Right cardiac atrium (tissue), 5 donors: ENCODE data around the gene CFAP157. TPM values are rescaled to one million over a fixed set of nuclear protein-coding genes. Genes with fewer than 3 reads are reported as not detected.
A peak's percentile ranks its signal among the peaks of the same experiment; 100 is the strongest.

Experiments
- ATAC-seq, 2 donors: fragments of 200-7000 bp; cut with Tn5 transposase; one replicate each; pipeline versions ENCODE4 v1.8.0 to v1.9.1; 2020; ENCODE audit warnings: moderate library complexity in 2 of 2, mild to moderate bottlenecking in 1 of 2
- DNase-seq, 3 donors: peaks; one replicate each; pipeline ENCODE4 v3.0.0-alpha.2; 2020
- H3K27ac ChIP-seq: one replicate; pipeline ENCODE4 v1.5.1; 2013; ENCODE audit warnings: mild to moderate bottlenecking, low read length, control low read depth, moderate library complexity
- H3K27me3 ChIP-seq: one replicate; pipeline ENCODE4 v1.6.1; 2013; ENCODE audit not compliant: control insufficient read depth, insufficient read depth
- H3K4me1 ChIP-seq: one replicate; pipeline ENCODE4 v1.6.1; 2013; ENCODE audit warnings: low read length; ENCODE audit not compliant: control insufficient read depth, insufficient read depth
- H3K4me3 ChIP-seq: one replicate; pipeline ENCODE4 v1.5.1; 2013; ENCODE audit warnings: low read length, control low read depth
- H3K9me3 ChIP-seq: one replicate; pipeline ENCODE4 v1.6.1; 2013; ENCODE audit warnings: low read length; ENCODE audit not compliant: control insufficient read depth
- WGBS: extraction: QIAGEN DNeasy Blood & Tissue Kit; methylation state at CpG from one replicate; pipeline ENCODE4 v1.1.7; 2013; 5-methylcytosine and 5-hydroxymethylcytosine counted together
- intact Hi-C, 4 donors: fragments of 100-400 bp; cut with DNase I; formaldehyde crosslinking; loops; one replicate each; pipeline versions ENCODE4 v1.11.0 to v1.14.0; 2022 to 2023
- polyA plus RNA-seq: library from polyadenylated mRNA; stranded (reverse); fragments of 200-250 nt; gene quantifications from one replicate; pipeline ENCODE4 v1.2.3, GENCODE V29; 2013
- total RNA-seq, 4 donors: library from RNA; stranded (reverse); fragmentation: NEBNext Ultra II Directional; extraction: Animal tissue kit (Norgen Biotek cat#: 25700); gene quantifications; one replicate each; pipeline ENCODE4 v1.2.1, GENCODE V29; 2021
- donor health status: healthy with polysubstance abuse.
- donor health status: DM: no; HTN: yes; CAD: no.
- donor health status: DM: no; HTN: no; CAD: no.
- donor health status: DM: no; HTN: yes; CAD: no; lungs with severe emphysema.
- donor health status: DM: yes; HTN: yes; CAD: no.

Gene CFAP157
- total and polyA plus RNA-seq, 5 donors = 0.18 TPM; not detected in 4

DNA sequence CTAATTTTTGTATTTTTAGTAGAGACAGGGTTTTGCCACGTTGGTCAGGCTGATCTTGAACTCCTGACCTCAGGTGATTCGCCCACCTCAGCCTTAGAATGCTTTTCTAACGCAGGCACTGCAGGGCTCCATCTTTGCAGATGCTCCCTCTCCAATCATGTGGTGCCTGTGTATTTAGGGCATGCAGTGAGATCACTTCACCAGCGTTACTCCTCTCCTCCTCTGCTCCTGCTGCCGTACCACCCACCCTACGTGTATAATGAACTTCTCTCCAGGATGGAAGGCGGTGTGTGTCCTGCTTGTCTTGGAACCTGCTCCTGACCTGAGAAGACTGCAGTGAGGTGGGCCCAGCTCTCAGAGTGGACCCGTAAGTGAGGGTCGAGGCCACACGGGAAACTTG lies 13.6 kb upstream of the CFAP157 start:
- Histone ChIP-seq H3K9me3 (no peaks in the 10 kb centered on the region), H3K27ac (no peak overlapping the region), H3K4me1 (no peaks in the 10 kb centered on the region), H3K4me3 (no peak overlapping the region), H3K27me3 (no peaks in the 10 kb centered on the region)
- no peak for ATAC-seq
- no peak for DNase-seq
- intact Hi-C loops = loop anchor here in 1 of 4 donors (10.0 kb wide), 1 partner anchor 78 kb away; the partner anchor contains the start of gene STXBP1
- WGBS = 86% methylated on average over 10 of the region's 10 CpGs

DNA sequence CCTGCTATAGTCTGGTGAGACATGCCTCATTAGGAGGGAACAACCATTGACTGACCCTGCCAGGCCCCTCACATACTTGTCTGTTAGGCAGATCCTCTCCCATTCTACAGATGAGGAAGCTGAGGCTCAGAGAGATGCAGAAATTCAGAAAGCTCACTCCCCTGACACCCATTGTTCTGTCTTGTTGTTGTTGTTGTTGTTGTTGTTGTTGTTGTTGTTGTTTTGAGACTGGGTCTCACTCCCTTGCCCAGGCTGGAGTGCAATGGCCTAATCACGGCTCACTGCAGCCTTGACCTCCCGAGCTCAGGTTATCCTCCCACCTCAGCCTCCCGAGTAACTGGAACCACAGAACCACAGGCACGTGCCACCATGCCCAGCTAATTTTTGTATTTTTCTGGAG lies 13.1 kb upstream of the CFAP157 start:
- no peaks in the 10 kb centered on the region for H3K27me3 ChIP-seq
- H3K4me3 ChIP-seq = no peak overlapping the region
- WGBS = 94% methylated on average over 4 of the region's 4 CpGs
- no peaks in the 10 kb centered on the region for H3K4me1 ChIP-seq
- H3K27ac ChIP-seq = no peak overlapping the region
- ATAC-seq (no peak), DNase-seq (no peak)
- intact Hi-C loops = loop anchor here in 1 of 4 donors (10.0 kb wide), 1 partner anchor 79 kb away; the partner anchor contains the start of gene STXBP1
- no peaks in the 10 kb centered on the region for H3K9me3 ChIP-seq

DNA sequence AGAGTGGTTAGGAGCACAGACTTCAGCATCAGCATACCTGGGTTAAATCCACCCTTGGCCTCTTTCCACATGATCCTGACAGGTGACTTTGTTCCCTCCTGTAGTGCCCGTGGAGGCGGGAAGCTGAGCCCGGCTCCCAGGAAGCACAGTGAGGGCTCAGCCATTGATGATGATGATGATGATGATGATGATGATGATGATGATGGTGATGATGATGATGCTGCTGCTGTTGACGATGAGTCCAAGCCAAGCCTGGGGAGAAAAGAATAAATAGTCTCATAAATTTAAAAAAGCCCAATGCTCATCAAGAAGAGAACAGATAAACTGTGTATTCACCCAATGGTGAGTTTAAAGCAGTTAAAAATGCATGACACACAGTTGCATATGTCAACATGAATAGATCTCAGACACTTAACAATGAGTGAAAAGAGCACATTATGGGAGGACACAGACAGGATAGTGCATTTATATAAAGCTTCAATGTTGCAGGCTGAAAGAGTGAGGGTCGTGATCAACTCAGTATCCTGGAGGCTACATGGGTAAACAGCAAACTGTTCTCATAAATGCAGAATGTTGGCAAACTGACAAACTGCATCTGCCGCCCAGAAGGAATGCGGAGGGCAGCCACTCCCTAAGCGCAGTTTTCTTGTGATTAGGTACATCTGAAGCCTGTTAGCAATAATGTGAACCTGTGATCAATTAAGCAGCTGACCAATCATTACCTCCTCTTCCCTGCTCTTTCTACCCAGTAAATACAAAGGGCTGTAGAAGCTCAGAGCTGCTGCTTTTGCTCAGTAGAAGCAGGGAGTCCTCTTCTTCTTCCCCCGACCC lies 11.7 kb upstream of the CFAP157 start:
- whole genome bisulfite sequencing = 68% methylated on average over 9 of the region's 9 CpGs
- no peak overlapping the region for H3K4me3 ChIP-seq
- no peak overlapping the region for H3K27ac ChIP-seq
- no peak for ATAC-seq
- no peaks in the 10 kb centered on the region for H3K4me1 ChIP-seq
- DNase-seq = no peak
- no peaks in the 10 kb centered on the region for H3K27me3 ChIP-seq
- intact Hi-C loops = loop anchor here in 1 of 4 donors (10.0 kb wide), 1 partner anchor 80 kb away; the partner anchor contains the start of gene STXBP1
- no peaks in the 10 kb centered on the region for H3K9me3 ChIP-seq

DNA sequence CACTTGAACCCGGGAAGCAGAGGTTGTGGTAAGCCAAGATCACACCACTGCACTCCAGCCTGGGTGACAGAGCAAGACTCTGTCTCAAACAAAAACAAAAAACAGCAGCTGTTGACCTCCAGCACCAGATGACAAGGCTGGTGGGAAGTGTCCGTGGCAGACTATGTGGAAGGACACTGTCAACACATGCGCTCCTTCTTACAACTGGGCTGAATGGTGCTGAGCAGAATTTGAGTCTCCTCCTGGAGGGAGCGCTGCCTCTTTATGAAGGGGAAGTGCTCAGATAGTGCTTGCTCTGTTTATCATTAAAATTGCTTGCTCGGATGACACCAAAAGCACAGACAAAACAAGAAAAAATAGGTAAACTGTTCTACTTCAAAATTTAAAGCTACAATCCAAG lies 9.2 kb upstream of the CFAP157 start:
- DNase-seq (no peak), ATAC-seq (no peak)
- Histone ChIP-seq H3K4me3 (no peak overlapping the region), H3K27me3 (no peaks in the 10 kb centered on the region), H3K4me1 (no peaks in the 10 kb centered on the region), H3K27ac (no peak overlapping the region), H3K9me3 (no peaks in the 10 kb centered on the region)
- intact Hi-C loops = loop anchor here in 1 of 4 donors (10.0 kb wide), 1 partner anchor 83 kb away; the partner anchor contains the start of gene STXBP1
- WGBS = 66% methylated on average over 5 of the region's 5 CpGs

GRCh38 chr9:127698386-127698785 lies 8.4 kb upstream of the CFAP157 start:
- no peaks in the 10 kb centered on the region for H3K27me3 ChIP-seq
- no peak overlapping the region for H3K4me3 ChIP-seq
- H3K9me3 ChIP-seq = no peaks in the 10 kb centered on the region
- no peak overlapping the region for H3K27ac ChIP-seq
- H3K4me1 ChIP-seq = no peaks in the 10 kb centered on the region
- 90% methylated on average over 5 of the region's 5 CpGs for WGBS
- ATAC-seq (no peak), DNase-seq (no peak)
- intact Hi-C loops = loop anchor here in 1 of 4 donors (10.0 kb wide), 1 partner anchor 84 kb away; the partner anchor contains the start of gene STXBP1

DNA sequence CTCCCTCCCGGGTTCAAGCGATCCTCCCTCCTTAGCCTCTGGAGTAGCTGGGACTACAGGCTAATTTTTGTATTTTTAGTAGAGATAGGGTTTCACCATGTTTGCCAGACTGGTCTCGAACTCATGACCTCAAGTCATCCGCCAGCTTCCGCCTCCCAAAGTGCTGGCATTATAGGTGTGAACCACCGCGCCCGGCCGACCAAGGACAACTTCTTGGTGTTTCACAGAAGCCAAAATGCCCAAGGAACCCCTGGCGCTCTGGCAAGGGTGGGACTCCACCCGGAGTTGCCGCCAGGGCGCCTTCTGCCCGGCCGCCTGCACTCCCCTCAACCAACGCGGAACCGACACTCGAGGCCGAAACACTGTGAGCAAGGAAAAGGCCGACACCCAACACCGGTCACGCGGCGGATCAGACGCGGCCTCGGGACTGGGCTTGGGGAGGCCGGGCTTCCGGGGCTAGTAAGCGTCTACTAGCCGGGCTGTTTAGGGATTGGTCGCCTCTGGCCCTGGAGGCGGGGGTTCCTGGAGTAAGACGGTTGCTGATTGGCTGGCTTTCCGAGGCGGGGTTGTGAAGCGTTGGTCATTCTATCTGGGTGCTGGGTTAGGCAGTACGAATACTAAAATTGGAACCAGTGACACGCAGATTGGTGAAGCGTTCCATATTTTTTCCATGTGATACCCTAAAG lies 7.7 kb upstream of the CFAP157 start:
- intact Hi-C loops = loop anchor here in 1 of 4 donors (10.0 kb wide), 1 partner anchor 84 kb away; the partner anchor contains the start of gene STXBP1
- DNase-seq (peak; percentile 98 to 99 (median 99)), ATAC-seq (peak; percentile 99)
- H3K27me3 ChIP-seq = no peaks in the 10 kb centered on the region
- H3K4me3 ChIP-seq = peak overlapping the region; percentile 12
- H3K9me3 ChIP-seq = no peaks in the 10 kb centered on the region
- peak overlapping the region; percentile 91 for H3K27ac ChIP-seq
- no peaks in the 10 kb centered on the region for H3K4me1 ChIP-seq
- 11% methylated on average over 41 of the region's 41 CpGs for WGBS

- intact Hi-C loops = no loop called here
- H3K9me3 ChIP-seq = no peaks in the 10 kb centered on the region
- no peaks in the 10 kb centered on the region for H3K27me3 ChIP-seq
- H3K27ac ChIP-seq = no peak overlapping the region
- H3K4me3 ChIP-seq = no peak overlapping the region
- WGBS = 95% methylated on average over 2 of the region's 2 CpGs
- DNase-seq (no peak), ATAC-seq (no peak)
- H3K4me1 ChIP-seq = no peaks in the 10 kb centered on the region
Observed at GRCh38 chr9:127700140-127700539, 6.6 kb upstream of the CFAP157 start.

GRCh38 chr9:127700594-127701255 lies 6.1 kb upstream of the CFAP157 start:
- no peak overlapping the region for H3K27ac ChIP-seq
- DNase-seq = peak in 1 of 3 donors; percentile 1

GRCh38 chr9:127703289-127703946 lies 3.4 kb upstream of the CFAP157 start:
- H3K4me3 ChIP-seq = no peak overlapping the region
- no peaks in the 10 kb centered on the region for H3K27me3 ChIP-seq
- ATAC-seq (no peak), DNase-seq (peak in 1 of 3 donors; percentile 43)
- no peaks in the 10 kb centered on the region for H3K4me1 ChIP-seq
- 75% methylated on average over 9 of the region's 9 CpGs for WGBS
- no peaks in the 10 kb centered on the region for H3K9me3 ChIP-seq
- intact Hi-C loops = no loop called here
- H3K27ac ChIP-seq = no peak overlapping the region

More at GRCh38 chr9:127700594-127701255, 6.1 kb upstream of the CFAP157 start:
- WGBS = 76% methylated on average over 5 of the region's 5 CpGs
- ATAC-seq = no peak
- intact Hi-C loops = no loop called here
- H3K27me3 ChIP-seq = no peaks in the 10 kb centered on the region
- H3K9me3 ChIP-seq = no peaks in the 10 kb centered on the region
- H3K4me1 ChIP-seq = no peaks in the 10 kb centered on the region
- no peak overlapping the region for H3K4me3 ChIP-seq

DNA sequence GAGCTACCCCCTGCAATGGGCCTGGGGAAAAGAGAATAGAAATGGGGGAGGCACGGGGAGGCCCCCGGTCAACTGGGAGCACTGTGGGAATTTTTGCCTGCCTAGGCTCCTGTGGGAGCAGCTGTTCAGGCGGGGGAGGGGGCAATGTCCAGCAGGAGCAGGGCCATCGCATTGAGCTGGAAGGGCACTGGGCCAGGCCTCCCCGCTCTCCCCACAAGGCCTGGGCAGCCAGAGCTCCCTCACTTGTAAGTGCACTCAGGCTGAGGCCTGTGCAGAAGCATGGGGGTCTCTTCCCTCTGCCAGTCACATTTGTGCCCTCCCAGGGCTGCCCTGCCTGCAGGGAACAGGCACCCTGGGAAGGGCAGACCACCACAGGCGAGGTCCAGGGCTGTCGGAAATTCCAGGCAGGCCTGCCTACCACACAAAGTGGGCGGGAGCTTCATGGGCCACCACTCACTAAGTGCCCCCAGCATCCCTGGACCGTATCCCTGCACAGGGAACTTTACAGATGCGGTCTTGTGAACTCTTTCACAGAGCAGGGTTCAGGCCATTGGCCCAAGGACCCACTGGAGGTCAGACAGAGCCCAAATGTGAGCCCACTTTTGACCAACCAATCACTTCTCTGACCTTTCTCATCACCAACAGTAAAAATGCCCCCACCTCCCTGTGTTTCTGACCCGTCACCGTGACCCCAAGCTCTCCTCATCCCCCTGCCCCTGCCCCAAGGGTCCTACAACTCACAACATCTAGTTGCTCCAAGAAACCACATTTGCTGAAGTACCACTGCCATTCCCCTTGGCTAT lies 1.0 kb upstream of the CFAP157 start:
- WGBS = 80% methylated on average over 12 of the region's 12 CpGs

More for the DNA sequence above, 1.0 kb upstream of the CFAP157 start:
- Histone ChIP-seq H3K27me3 (no peaks in the 10 kb centered on the region), H3K4me1 (no peaks in the 10 kb centered on the region), H3K9me3 (no peaks in the 10 kb centered on the region), H3K27ac (no peak overlapping the region), H3K4me3 (no peak overlapping the region)
- DNase-seq (peak in 2 of 3 donors; percentile 57 to 62), ATAC-seq (no peak)
- intact Hi-C loops = no loop called here
